K562 (cell line): ENCODE data around the gene LRRC74B. TPM values are rescaled to one million over a fixed set of nuclear protein-coding genes. Genes with fewer than 3 reads are reported as not detected.

Experiments used
- ARHGAP35 ChIP-seq: fragments of 450-650 bp; IDR thresholded peaks from 2 replicates; pipeline ENCODE4 v1.6.1; 2018; ENCODE audit not compliant: partially characterized antibody
- ATF2 ChIP-seq: sonication (generic); formaldehyde crosslinking; IDR thresholded peaks from 2 replicates; pipeline ENCODE4 v1.8.1; 2022; ENCODE audit warnings: missing genetic modification reagents
- EP400 ChIP-seq: fragments of 450-650 bp; IDR thresholded peaks from 2 replicates; pipeline ENCODE4 v1.6.1; 2017; ENCODE audit warnings: antibody characterized with exemption, mild to moderate bottlenecking, moderate library complexity
- FOXA1 ChIP-seq: fragments of 450-650 bp; IDR thresholded peaks from 2 replicates; pipeline ENCODE4 v1.6.1; 2016; ENCODE audit warnings: mild to moderate bottlenecking, borderline replicate concordance
- HNRNPK ChIP-seq: fragments of 200-400 bp; formaldehyde crosslinking; IDR thresholded peaks from one replicate; pipeline ENCODE4 v1.6.1; 2018; ENCODE audit warnings: mild to moderate bottlenecking, low read depth, low read length; ENCODE audit not compliant: poor library complexity, severe bottlenecking
- KAT7 ChIP-seq: sonication (generic); formaldehyde crosslinking; IDR thresholded peaks from 2 replicates; pipeline ENCODE4 v1.8.0; 2022; ENCODE audit warnings: missing genetic modification reagents, mild to moderate bottlenecking, borderline replicate concordance
- LARP7 ChIP-seq: fragments of 450-650 bp; IDR thresholded peaks from 2 replicates; pipeline ENCODE4 v1.6.1; 2016
- MTA2 ChIP-seq: fragments of 450-650 bp; IDR thresholded peaks from 2 replicates; pipeline ENCODE4 v1.6.1; 2016; ENCODE audit warnings: low read depth
- NFE2L1 ChIP-seq: fragments of 450-650 bp; IDR thresholded peaks from 2 replicates; pipeline ENCODE4 v1.6.1; 2016; ENCODE audit warnings: missing genetic modification characterization, low read depth, mild to moderate bottlenecking, missing compliant biosample characterization, moderate library complexity, borderline replicate concordance
- NR4A1 ChIP-seq, 2 experiments: fragments of 250-450 bp in 1 of 2; fragments of 450-650 bp in 1 of 2; sonication (Bioruptor Pico) in 1 of 2; IDR thresholded peaks; 2 replicates each; pipeline versions ENCODE4 v1.4.0 to v1.6.1; 2016 to 2020; ENCODE audit warnings: mild to moderate bottlenecking in 2 of 2, missing compliant biosample characterization in 1 of 2, missing genetic modification characterization in 1 of 2, moderate library complexity in 1 of 2
- RUNX1 ChIP-seq: sonication (generic); IDR thresholded peaks from 2 replicates; pipeline ENCODE4 v1.6.1; 2016; ENCODE audit warnings: antibody characterized with exemption, low read depth
- SAFB2 ChIP-seq: fragments of 200-400 bp; formaldehyde crosslinking; IDR thresholded peaks from 2 replicates; pipeline ENCODE4 v1.6.1; 2018; ENCODE audit warnings: borderline replicate concordance, low read length, low read depth, moderate library complexity; ENCODE audit not compliant: severe bottlenecking
- SMAD1 ChIP-seq: fragments of 150-350 bp; IDR thresholded peaks from 2 replicates; pipeline ENCODE4 v1.6.1; 2014; ENCODE audit warnings: low read length, low read depth; ENCODE audit not compliant: partially characterized antibody
- SMAD3 ChIP-seq: fragments of 450-650 bp; formaldehyde crosslinking; conservative IDR thresholded peaks from 2 replicates; pipeline ENCODE4 v1.4.0; 2020; ENCODE audit warnings: mild to moderate bottlenecking
- SREBF2 ChIP-seq: sonication (generic); formaldehyde crosslinking; IDR thresholded peaks from 2 replicates; pipeline ENCODE4 v1.4.0; 2020; ENCODE audit warnings: mild to moderate bottlenecking, missing genetic modification reagents
- TBL1XR1 ChIP-seq, 2 experiments: IDR thresholded peaks; 2 replicates each; pipeline ENCODE4 v1.6.1; 2012; ENCODE audit warnings: improper control_type of control experiment in 2 of 2, low read length in 2 of 2, mild to moderate bottlenecking in 1 of 2
- TFAM ChIP-seq: fragments of 250-450 bp; sonication (Bioruptor Pico); conservative IDR thresholded peaks from 2 replicates; pipeline ENCODE4 v1.5.0; 2021; ENCODE audit warnings: mild to moderate bottlenecking, moderate library complexity
- ZNF239 ChIP-seq: fragments of 250-450 bp; sonication (Bioruptor Pico); IDR thresholded peaks from 2 replicates; pipeline ENCODE4 v1.4.0; 2020; ENCODE audit warnings: mild to moderate bottlenecking
- ZNF316 ChIP-seq: fragments of 450-650 bp; IDR thresholded peaks from 2 replicates; pipeline ENCODE4 v1.6.1; 2016
- polyA plus RNA-seq, 8 experiments: library from polyadenylated mRNA; depleted of rRNA in 4 of 8; stranded (reverse) in 5 of 8; unstranded in 3 of 8; fragments of >200 nt; fragmentation: Nextera tagmentation in 2 of 8; fragmentation: Illumina TruSeq in 1 of 8; extraction: Ambion mirVana in 2 of 8; extraction: Trizol in 1 of 8; gene quantifications; 2 replicates each; pipeline versions ENCODE4 v1.2.1 to v1.2.3, GENCODE V29; 2011 to 2014; ENCODE audit warnings: inconsistent platforms in 1 of 8, missing spikeins in 1 of 8
- total RNA-seq, 7 experiments: library from RNA; depleted of rRNA in 6 of 7; stranded (reverse); fragments of >200 nt in 6 of 7; fragmentation: Illumina TruSeq in 2 of 7; extraction: Trizol in 2 of 7; gene quantifications; 2 replicates each; pipeline versions ENCODE4 v1.2.1 to v1.2.3, GENCODE V29; 2011 to 2021; ENCODE audit warnings: low replicate concordance in 1 of 7
- TF ChIP-seq, protein P1 (sequence below): sonication (generic); formaldehyde crosslinking; IDR thresholded peaks from 2 replicates; pipeline ENCODE4 v1.8.1; 2023; ENCODE audit warnings: mild to moderate bottlenecking, missing genetic modification reagents
- TF ChIP-seq, protein P2 (sequence below): fragments of 250-450 bp; sonication (Bioruptor Pico); IDR thresholded peaks from 2 replicates; pipeline ENCODE4 v1.5.0; 2021
- TF ChIP-seq, protein P3 (sequence below): IDR thresholded peaks from 2 replicates; pipeline ENCODE4 v1.6.1; 2012; ENCODE audit warnings: low read depth, low read length, improper control_type of control experiment, borderline replicate concordance

The LRRC74B gene
- total and polyA plus RNA-seq, 9 of the 15 experiments (the other 6 are each of a cell fraction or from before 2014, with no cell fraction given): not detected

DNA sequence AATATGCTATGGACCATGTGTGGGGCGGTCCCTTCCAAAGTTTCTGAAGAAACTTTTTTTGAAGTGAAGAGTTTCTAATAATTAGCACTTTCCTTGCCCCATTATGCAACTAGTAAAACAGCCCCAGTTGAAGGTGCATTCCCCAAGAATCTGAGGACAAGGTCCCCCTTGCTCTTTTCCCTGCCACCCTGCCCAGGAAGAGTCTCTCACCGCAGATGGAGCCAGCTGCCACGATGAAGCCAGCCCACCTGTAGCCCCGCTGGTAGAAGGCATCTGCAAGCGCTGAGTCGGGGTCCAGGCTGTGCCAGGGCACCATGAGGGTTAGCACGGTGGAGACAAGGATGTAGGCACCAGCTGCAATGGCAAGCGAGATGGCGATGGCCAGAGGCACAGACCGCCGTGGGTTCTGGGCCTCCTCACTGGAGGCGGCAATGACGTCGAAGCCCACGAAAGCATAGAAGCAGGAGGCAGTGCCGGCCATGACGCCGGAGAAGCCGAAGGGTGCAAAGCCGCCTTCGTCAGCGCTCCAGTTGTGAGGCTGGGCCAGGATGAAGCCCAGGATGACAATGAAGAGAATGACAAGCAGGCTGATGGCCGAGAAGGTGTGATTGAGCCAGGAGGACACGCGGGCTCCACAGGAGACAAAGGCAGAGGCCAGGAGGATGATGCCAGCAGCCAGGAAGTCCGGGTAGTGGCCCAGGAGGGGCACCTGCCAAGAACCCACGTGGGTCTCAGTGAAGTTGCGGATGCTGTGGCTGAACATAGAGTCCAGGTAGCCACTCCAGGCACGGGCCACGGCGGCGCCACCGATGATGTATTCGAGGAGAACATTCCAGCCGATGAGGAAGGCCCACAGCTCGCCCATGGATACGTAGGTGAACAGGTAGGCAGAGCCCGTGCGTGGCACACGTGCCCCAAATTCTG lies 14.9 kb upstream of the LRRC74B start (continued):
- TF ChIP-seq NR4A1 (CRISPR knock-in tag; IDR thresholded peaks at IDR 0.05): peak; percentile 74; the same call in 1 of the 2 replicates
- no peak for TF ChIP-seq NR4A1 (tag; IDR thresholded peaks at IDR 0.05)
- TF ChIP-seq HNRNPK: no peak
- TF ChIP-seq TBL1XR1 (IDR thresholded peaks at IDR 0.05; ENCODE audit: low read length in 2 of 2): no peak
- peak; percentile 69; the same call in 1 of the 2 replicates for TF ChIP-seq RUNX1
- TF ChIP-seq LARP7: no peak
- TF ChIP-seq ZNF239: no peak
- TF ChIP-seq MTA2: no peak
- TF ChIP-seq SAFB2: no peak
- TF ChIP-seq TFAM (CRISPR knock-in tag): no peak
- no peak for TF ChIP-seq SMAD1
- TF ChIP-seq, protein P1, sequence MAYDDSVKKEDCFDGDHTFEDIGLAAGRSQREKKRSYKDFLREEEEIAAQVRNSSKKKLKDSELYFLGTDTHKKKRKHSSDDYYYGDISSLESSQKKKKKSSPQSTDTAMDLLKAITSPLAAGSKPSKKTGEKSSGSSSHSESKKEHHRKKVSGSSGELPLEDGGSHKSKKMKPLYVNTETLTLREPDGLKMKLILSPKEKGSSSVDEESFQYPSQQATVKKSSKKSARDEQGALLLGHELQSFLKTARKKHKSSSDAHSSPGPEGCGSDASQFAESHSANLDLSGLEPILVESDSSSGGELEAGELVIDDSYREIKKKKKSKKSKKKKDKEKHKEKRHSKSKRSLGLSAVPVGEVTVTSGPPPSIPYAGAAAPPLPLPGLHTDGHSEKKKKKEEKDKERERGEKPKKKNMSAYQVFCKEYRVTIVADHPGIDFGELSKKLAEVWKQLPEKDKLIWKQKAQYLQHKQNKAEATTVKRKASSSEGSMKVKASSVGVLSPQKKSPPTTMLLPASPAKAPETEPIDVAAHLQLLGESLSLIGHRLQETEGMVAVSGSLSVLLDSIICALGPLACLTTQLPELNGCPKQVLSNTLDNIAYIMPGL (CRISPR knock-in tag): 0 out of 2 replicates have a peak, but pooled peaks have one; percentile 39
- no peak for TF ChIP-seq FOXA1
- no peak for TF ChIP-seq NFE2L1 (tag)
- TF ChIP-seq, protein P2, sequence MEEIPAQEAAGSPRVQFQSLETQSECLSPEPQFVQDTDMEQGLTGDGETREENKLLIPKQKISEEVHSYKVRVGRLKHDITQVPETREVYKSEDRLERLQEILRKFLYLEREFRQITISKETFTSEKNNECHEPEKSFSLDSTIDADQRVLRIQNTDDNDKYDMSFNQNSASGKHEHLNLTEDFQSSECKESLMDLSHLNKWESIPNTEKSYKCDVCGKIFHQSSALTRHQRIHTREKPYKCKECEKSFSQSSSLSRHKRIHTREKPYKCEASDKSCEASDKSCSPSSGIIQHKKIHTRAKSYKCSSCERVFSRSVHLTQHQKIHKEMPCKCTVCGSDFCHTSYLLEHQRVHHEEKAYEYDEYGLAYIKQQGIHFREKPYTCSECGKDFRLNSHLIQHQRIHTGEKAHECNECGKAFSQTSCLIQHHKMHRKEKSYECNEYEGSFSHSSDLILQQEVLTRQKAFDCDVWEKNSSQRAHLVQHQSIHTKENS (CRISPR knock-in tag): no peak
- TF ChIP-seq, protein P3, sequence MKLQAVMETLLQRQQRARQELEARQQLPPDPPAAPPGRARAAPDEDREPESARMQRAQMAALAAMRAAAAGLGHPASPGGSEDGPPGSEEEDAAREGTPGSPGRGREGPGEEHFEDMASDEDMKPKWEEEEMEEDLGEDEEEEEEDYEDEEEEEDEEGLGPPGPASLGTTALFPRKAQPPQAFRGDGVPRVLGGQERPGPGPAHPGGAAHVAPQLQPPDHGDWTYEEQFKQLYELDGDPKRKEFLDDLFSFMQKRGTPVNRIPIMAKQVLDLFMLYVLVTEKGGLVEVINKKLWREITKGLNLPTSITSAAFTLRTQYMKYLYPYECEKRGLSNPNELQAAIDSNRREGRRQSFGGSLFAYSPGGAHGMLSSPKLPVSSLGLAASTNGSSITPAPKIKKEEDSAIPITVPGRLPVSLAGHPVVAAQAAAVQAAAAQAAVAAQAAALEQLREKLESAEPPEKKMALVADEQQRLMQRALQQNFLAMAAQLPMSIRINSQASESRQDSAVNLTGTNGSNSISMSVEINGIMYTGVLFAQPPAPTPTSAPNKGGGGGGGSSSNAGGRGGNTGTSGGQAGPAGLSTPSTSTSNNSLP: no peak
- no peak for TF ChIP-seq ATF2 (CRISPR knock-in tag)
- TF ChIP-seq SREBF2 (CRISPR knock-in tag): no peak
- TF ChIP-seq ZNF316: no peak
- no peak for TF ChIP-seq KAT7 (CRISPR knock-in tag)
- TF ChIP-seq EP400: no peak
- no peak for TF ChIP-seq ARHGAP35
- TF ChIP-seq SMAD3 (CRISPR knock-in tag): no peak
